Measurements from ENCODE around the gene TBCD.

Gene TBCD

GRCh38 chr17:82828875-82829487 lies 77.1 kb downstream of the TBCD start:
- TF ChIP-seq, protein P1, sequence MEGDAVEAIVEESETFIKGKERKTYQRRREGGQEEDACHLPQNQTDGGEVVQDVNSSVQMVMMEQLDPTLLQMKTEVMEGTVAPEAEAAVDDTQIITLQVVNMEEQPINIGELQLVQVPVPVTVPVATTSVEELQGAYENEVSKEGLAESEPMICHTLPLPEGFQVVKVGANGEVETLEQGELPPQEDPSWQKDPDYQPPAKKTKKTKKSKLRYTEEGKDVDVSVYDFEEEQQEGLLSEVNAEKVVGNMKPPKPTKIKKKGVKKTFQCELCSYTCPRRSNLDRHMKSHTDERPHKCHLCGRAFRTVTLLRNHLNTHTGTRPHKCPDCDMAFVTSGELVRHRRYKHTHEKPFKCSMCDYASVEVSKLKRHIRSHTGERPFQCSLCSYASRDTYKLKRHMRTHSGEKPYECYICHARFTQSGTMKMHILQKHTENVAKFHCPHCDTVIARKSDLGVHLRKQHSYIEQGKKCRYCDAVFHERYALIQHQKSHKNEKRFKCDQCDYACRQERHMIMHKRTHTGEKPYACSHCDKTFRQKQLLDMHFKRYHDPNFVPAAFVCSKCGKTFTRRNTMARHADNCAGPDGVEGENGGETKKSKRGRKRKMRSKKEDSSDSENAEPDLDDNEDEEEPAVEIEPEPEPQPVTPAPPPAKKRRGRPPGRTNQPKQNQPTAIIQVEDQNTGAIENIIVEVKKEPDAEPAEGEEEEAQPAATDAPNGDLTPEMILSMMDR (IDR thresholded peaks at IDR 0.05; ENCODE audit: borderline replicate concordance, control extremely low read depth, extremely low read depth, insufficient read depth, missing control alignments), result no peak
- in situ Hi-C loops (cut with MboI; ENCODE audit: low sequenced_read_pairs, unreplicated experiment), result no loop called here
- DNase-seq (ENCODE audit: low spot score), result no peak

GRCh38 chr17:82830249-82830661 lies 78.4 kb downstream of the TBCD start:
- TF ChIP-seq, protein P1 (IDR thresholded peaks at IDR 0.05; ENCODE audit: borderline replicate concordance, control extremely low read depth, extremely low read depth, insufficient read depth, missing control alignments), result no peak
- no peak for DNase-seq (ENCODE audit: low spot score)
- in situ Hi-C loops (cut with MboI; ENCODE audit: low sequenced_read_pairs, unreplicated experiment), result no loop called here

DNA sequence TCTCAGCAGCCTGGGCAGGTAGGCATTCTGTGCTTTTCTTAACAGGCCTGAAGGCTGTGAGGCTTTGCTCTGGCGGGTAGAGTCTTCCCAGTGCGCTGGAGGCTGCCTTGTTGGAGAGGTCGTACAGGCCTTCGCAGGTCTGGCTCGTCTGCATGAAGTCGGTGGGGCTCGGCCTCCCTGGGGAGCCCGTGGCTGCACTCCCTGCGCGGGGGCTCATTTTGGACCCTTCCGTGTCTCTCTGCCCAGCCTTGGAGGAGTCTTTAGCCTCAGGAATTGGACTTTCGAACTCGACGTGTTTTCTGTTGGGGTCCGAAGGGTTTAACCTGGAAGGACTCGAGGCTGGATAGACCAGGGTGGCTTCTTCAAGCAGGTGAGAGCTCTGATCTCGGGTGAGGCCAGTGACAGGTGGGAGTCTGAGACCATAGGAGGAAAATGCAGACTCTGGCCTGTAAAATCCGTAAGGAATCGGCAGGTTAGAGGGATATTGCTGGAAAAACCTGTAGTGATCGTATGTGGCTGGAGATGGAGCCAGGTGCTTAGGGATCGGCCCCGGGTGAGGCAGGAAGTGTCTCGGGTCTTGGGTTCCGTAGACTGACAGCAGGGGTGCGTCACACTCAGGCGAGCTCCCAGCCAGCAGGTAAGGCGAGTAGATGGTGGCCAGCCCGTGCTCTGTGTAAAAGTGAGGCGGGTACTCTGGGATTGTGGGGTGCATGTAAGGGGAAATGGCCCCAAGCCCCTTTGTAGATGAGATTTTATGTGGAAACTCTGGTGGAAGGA lies 79.4 kb downstream of the TBCD start:
- no peak for DNase-seq (ENCODE audit: low spot score)
- TF ChIP-seq, protein P1 (IDR thresholded peaks at IDR 0.05; ENCODE audit: borderline replicate concordance, control extremely low read depth, extremely low read depth, insufficient read depth, missing control alignments), result no peak
- in situ Hi-C loops (cut with MboI; ENCODE audit: low sequenced_read_pairs, unreplicated experiment), result no loop called here

- DNase-seq (ENCODE audit: low spot score), result no peak
- in situ Hi-C loops (cut with MboI; ENCODE audit: low sequenced_read_pairs, unreplicated experiment), result no loop called here
- TF ChIP-seq, protein P1 (IDR thresholded peaks at IDR 0.05; ENCODE audit: borderline replicate concordance, control extremely low read depth, extremely low read depth, insufficient read depth, missing control alignments), result no peak
Observed at GRCh38 chr17:82831818-82832200, 79.9 kb downstream of the TBCD start.

- no peak for DNase-seq (ENCODE audit: low spot score)
- TF ChIP-seq, protein P1 (IDR thresholded peaks at IDR 0.05; ENCODE audit: borderline replicate concordance, control extremely low read depth, extremely low read depth, insufficient read depth, missing control alignments), result no peak
- in situ Hi-C loops (cut with MboI; ENCODE audit: low sequenced_read_pairs, unreplicated experiment), result no loop called here
Observed at GRCh38 chr17:82832411-82832810, 80.5 kb downstream of the TBCD start.

DNA sequence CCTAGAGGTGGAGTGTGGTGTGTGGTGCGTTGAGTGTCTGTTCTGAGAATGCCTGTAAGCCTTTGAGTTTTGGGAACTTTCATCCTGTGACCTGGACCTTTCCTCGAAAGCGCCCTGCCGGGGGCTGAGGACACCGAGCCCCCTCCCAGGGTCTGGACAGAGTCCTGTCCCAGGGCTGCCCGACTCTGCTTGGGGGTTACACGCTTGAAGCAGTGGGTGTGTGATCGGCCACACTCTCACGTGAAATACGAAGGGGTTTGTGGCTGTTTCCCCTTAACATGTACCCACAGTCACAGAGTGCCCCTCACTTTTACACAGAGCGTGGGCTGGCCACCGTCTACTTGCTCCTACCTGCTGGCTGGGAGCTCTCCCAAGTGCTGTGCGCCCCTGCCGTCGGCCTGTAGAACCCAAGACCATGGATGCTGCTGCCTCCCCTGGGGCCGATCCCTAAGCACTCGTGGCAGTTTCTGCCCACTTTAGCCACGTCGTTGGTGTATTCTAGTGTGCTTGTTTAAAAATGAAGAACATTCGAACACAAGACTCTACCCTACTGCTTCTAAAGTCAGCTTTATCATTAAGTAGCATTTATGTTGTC lies 81.1 kb downstream of the TBCD start:
- TF ChIP-seq, protein P1 (IDR thresholded peaks at IDR 0.05; ENCODE audit: borderline replicate concordance, control extremely low read depth, extremely low read depth, insufficient read depth, missing control alignments), result no peak
- no peak for DNase-seq (ENCODE audit: low spot score)
- in situ Hi-C loops (cut with MboI; ENCODE audit: low sequenced_read_pairs, unreplicated experiment), result no loop called here

Data from GM13976 (cell line).